DND-41 (cell line): ENCODE measurements around the gene COA1.

ENCODE experiments used
- EZH2 ChIP-seq: IDR thresholded peaks from 3 replicates; pipeline ENCODE4 v1.6.1; 2012; ENCODE audit warnings: borderline replicate concordance, low read depth, mild to moderate bottlenecking, moderate library complexity, low read length, inconsistent platforms; ENCODE audit not compliant: severe bottlenecking
- TF ChIP-seq, protein P1 (sequence below): IDR thresholded peaks from 2 replicates; pipeline ENCODE4 v1.5.1; 2012; ENCODE audit warnings: borderline replicate concordance, low read length, moderate library complexity, mild to moderate bottlenecking; ENCODE audit not compliant: poor library complexity, severe bottlenecking; ENCODE audit errors: extremely low read depth

DNA sequence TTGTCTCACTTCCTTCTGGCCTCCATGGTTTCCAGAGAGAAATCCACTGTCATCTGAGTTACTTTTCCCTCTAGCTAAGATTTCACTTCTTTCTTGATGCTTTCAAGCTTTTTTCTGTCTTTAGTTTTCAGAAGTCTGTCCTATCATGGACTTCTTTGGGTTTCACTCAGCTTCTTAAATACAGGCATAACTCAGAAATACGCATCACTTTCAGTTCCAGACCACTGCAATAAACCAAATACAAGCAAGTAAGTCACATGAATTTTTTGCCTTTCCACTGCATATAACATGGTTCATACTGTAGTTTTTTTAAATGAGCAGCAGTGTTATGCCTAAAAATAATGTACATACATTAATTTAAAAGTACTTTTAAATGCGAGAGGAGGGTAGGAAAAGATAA lies 97.8 kb downstream of the COA1 start:
- TF ChIP-seq, protein P1, sequence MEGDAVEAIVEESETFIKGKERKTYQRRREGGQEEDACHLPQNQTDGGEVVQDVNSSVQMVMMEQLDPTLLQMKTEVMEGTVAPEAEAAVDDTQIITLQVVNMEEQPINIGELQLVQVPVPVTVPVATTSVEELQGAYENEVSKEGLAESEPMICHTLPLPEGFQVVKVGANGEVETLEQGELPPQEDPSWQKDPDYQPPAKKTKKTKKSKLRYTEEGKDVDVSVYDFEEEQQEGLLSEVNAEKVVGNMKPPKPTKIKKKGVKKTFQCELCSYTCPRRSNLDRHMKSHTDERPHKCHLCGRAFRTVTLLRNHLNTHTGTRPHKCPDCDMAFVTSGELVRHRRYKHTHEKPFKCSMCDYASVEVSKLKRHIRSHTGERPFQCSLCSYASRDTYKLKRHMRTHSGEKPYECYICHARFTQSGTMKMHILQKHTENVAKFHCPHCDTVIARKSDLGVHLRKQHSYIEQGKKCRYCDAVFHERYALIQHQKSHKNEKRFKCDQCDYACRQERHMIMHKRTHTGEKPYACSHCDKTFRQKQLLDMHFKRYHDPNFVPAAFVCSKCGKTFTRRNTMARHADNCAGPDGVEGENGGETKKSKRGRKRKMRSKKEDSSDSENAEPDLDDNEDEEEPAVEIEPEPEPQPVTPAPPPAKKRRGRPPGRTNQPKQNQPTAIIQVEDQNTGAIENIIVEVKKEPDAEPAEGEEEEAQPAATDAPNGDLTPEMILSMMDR: no peak
- TF ChIP-seq EZH2: no peak
